ENCODE measurements around the gene KCNN1.

Gene KCNN1

DNA sequence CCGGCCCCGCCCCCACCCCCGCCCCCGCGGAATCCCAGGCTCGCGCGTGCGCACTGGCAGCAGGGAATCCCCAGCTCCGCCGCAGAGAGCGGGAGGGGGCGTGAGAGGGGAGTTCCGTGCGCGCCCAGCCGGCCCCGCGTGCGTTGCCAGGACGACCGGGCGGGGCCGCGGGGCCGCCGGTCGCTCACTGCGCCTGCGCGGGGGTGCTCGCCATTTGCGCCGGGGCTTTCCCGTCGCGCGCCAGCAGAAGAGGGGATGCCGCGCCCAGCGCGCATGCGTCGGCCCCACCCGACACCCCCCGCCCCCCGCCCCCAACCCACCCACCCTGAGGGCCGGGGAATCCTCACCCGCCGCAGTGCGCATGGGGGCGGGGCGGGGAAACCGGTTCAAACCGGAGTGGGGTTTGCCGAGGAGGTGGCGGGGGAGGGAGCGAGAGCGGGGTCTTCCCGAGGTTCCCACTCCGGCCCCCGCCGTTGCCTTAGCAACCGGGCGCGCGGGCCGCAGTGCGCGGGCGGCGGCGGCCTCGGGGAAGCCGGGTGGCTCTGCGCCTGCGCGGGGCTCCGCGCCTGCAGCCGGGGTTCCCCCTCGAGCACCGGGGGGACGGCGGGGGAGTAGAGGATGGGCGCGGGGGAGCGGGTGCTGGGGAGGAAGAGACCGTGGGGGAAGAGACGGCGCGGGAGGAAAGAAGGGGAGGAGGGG, 18.9 kb upstream of the KCNN1 start:
- DNase-seq: peak; percentile 94 to 96

GRCh38 chr19:17948514-17948900, 18.4 kb upstream of the KCNN1 start:
- DNase-seq: no peak

DNA sequence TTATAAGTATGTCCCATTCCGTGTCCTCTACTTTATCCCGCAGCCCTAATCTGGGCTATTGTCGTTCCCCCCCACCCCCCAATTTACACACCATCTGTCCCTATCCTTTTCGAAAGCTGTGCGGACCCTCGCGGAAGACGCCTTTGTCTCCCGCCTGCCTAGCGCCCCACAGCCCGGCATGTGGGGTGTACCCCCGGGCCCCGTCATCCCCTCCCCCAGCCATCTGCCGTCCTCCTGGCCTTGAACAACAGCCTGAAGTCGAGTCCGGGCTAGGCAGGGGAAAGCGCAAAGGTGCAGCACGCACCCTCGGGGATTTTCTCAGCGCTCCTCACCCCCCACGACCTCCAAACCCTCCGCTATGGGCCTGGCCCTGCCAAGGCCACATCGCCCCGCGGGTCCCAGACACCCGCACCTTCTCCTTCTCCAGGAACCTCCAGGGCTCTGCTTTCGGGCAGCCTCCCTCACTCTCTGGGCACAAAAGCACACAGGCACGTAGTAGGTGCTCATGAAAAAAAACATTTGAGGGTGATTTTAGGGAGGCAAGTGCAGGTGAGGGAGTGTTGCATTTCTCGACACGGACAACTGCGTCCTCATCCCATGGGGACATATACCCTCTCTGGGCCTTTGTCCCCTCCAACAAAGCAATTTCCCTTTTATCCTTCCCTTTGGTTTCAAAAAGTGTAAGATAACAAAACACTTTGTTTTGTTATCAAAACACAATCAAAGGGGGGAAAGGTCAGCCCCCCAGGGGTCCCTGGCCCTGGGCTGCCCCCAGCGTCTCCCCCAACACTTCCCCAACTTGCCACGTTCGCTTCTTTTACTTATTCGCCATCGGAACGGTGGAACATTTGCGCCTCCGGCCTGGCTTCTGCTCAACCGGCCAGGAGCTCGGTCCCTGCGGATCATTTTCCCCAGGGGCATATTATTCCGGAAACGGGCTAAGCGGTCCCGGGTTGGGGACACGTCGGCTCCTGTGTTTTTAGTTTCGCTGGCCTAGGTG, 17.7 kb upstream of the KCNN1 start:
- peak; percentile 43 to 52 for DNase-seq

DNA sequence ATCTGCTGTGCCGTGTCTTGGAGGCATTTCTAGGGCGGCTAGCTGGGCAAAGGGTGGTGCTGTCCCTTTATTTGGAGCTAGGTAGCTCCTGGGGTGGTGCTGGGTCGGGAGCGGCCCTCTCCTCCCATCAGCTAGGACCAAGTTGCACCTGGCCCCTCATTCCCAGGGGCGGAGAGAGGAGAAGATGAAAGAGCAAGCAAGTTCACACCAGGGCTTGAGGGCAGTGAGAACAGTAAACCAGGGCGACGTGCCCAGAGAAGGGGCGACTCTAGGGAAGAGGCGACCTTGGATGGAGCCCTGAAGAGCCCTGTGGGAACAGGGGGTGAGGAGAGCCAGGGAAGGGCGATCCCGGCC, 17.0 kb upstream of the KCNN1 start:
- DNase-seq: peak in 1 of 2 experiments; percentile 31

DNA sequence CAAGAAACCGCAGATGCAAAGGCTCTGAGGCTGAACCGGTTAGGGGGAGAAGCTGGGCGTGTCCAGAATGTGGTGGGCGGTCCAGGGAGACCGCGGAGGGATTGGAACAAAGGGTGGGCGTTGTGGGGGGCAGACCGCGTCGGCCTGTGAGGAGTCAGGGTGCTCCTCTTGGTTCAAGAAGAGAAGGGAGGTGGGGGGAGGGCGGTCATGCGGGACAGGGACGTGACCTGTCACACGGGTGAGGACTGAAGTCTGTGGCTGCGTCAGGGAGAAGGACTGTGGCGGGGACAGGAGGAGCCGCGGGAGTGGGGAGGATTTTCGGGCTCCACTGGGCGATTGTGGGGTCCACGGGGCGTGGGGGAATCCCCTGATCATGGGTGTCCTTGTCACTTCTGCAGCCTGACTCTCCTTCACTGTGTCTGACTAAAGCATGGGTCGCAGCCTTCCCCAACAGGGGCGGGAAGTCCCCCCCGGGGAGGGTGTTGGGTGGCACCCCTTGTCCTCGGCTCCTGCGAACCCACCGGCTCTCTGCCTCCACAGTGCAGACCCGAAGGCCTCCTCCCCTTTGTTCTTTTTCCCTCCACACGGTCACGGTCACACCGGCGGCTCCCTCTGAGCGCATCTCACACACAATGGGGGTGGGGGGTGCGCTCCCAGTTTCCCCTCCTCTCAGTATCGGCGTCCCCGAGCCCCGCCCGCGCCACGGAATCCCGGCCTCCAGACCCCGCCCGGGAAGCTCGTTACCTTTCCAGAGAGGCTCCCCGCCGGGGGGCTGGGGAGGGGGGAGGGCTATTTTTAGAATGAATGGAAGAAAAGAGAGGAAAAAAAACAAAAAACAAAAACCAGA, 16.4 kb upstream of the KCNN1 start:
- peak; percentile 42 to 50 for DNase-seq

DNA sequence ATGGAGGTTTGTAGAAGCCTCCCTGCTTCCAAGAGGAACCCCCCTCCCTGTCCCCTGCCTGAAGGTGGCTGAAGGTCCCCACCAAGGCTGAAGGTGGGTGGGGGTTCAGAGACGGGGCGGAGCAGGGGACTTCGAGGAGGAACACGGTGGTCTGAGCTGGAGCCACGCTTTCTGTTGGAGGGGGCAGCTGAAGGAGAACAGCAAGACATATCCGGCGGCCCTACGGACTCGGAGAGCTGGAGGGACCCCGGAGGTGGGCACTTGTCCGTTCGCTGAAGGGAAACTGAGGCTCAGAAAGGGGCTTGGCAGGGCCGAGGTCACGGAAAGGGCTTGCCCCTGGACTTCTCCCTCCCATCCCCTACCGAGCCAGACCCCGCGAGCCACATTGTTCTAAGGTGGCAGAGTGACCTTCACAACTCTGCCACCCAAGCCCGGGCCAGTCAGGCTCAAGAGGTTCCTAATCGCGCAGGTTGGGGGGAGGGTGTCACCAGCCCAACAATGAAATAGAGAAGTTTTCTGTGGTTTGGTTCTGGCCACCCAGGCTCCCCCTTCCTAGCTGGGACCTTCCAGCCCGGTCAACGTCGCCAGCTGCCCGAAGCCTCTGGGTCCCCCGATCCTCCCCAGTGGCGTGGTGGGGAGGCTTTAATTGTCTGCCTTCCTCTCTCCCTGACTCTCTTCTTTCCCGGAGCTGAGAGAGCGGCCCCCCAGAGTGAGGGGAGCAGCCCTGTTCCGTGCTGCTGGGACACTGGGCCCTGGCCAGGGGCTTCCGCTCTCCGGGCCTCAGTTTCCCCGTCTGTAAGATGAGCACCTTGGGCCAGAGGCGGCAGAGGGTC, 15.5 kb upstream of the KCNN1 start:
- DNase-seq: no peak

DNA sequence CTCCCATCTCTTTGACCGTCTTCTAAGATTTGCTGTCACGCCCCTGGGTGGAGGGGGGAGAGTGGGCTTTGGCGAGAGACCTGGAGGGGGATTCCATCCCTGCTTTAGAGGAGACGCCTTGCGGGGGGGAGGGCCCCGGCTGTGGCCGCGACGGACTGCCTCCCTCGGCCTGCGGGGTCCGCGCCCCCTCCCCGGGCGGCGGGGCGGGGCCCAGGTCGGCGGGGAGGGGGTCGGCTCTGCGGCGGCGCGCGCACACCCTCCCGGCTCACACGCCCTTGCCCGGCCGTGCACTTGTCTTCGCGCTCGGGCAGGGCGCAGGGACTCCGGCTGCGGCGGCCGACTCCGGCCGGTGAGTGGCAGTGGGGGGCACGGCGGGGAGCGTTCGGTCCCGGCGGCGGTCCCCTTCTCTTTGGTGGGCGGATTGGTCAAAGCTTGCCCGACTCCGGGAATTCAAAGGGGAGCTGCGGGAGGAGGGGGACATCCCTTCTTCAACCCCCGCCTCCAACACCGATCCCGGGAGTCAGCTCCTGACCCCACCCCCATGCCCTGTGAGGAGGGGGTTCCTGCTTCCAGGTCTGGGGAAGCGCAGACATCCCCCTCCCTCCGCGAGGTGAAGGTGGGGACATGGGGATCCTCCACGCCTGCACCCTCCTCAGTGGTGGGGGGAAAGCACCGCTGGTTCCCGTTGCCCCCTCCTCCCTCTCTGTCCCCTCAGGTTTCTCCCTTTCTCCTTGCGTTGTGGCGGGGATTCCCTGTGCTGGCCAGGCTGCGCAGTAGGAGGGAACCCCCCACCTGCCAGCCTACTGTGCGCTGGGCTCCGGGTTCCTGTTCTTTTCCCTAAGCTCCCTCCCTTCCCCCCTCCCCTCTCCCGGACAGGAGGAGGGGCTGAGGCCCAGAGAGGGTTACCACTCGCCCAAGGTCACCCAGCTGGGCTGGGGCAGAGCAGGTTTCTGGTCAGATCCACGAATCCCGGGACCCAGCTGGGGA, 14.6 kb upstream of the KCNN1 start:
- no peak for DNase-seq

GRCh38 chr19:17953316-17953801, 13.5 kb upstream of the KCNN1 start:
- DNase-seq: no peak

GRCh38 chr19:17953869-17954268, 13.0 kb upstream of the KCNN1 start:
- DNase-seq: no peak

- no peak for DNase-seq
These were observed 12.5 kb upstream of the KCNN1 start for GRCh38 chr19:17954401-17954800.

DNA sequence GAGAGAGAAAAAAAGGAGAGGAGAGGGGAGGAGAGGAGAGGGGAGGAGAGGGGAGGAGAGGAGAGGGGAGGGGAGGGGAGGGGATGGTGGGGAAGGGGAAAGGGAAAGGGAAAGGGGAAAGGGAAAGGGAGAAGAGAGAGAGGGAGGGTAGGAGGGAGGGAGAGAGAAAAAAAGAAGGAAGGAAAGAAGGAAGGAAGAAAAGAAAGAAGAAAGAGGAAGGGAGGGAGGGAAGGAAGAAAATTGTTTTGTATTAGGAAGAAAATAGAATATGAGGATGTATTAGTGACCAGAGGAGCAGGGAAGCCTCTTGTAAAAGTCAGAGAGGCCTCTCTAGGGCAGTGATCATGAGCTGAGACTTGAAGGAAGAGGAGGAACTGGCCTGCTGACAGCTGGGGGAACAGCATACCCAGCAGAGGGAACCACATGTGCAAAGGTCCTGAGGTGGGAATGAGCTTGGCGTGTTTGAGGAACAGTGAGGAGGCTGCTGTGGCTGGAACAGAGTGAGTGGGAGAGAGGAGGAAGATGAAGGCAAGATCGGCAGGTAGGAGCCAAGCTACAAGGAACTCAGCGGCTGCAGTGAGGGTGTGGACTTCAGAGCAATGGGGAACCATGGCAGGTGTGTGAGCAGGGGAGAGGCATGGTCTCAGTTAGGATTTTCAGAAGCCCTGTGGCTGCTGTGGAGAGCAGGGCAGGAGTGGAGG, 9.6 kb upstream of the KCNN1 start:
- DNase-seq: no peak

DNA sequence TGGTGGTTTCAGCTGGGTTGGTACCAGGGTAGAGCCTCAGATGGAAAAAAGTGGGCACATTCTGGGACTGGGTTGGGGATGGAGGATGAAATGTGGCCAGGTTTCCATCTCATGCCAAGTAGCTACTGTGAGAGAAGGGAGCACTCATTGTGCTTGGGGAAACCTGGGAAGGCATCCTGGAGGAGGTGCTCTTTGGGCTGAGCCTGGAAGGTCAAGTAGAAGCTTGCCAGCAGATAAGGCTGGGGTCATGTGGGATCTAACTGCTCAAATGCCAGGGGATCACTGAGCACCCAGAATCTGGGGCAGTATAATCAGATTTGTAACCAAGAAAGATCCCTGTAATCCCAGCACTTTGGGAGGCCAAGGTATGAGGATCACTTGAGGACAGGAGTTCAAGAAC, 9.0 kb upstream of the KCNN1 start:
- no peak for DNase-seq

GRCh38 chr19:17963936-17964691, 2.8 kb upstream of the KCNN1 start:
- no peak for DNase-seq

- no peak for DNase-seq
These were observed 1.4 kb upstream of the KCNN1 start for GRCh38 chr19:17965370-17966128.

DNA sequence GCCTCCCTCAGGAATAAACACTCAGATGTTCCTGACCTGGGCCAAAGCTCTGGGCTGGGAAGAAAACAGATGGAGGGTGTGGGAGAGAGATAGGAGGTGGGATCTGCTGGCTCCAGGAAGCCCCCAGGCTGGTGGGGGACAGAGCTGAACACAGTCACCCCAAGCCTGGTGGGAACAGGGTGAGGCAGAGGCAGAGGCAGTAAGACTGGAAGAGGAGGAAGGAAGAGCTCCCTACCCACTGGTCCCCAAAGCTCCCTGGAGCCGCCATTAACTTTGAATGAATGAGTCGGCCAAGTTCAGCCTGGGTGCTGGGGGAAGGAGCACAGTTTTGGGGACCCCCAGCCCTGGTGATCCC, 801 bp upstream of the KCNN1 start:
- DNase-seq: no peak

GRCh38 chr19:17967257-17968051, 547 bp downstream of the KCNN1 start:
- no peak for DNase-seq

DNA sequence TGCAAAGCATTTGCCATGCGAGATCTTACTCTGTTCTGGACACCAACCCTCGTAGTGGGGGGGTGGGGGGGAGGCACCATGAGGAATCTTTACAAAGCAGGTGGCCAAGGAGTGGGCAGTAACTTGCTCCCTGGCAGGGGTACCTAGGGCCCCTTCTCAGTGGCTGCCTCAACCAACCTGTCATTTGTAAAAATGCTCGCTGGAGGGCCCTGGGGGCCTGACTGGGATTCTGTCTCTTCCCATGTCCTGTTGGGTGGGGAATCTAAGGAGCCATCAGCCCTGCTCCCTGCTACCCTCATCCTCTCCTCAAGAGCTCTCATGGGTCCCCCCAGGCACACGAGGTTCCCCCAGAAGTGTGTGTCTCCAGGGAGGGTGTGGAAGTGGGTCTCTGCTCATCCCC, 1.5 kb downstream of the KCNN1 start:
- DNase-seq: no peak

Data from activated T-cell treated with anti-CD3 and anti-CD28 coated beads, Interleukin-2, amount 50 U/mL, for 48 hours (primary cell).